Right lobe of liver (tissue), 6 donors: ENCODE measurements around the gene ANKRD9. TPM values are rescaled to one million over a fixed set of nuclear protein-coding genes. Genes with fewer than 3 reads are reported as not detected.
A peak's percentile ranks its signal among the peaks of the same experiment; 100 is the strongest.

Source experiments
- ATAC-seq, 4 donors: fragments of 200-7000 bp; cut with Tn5 transposase; one replicate each; pipeline ENCODE4 v1.9.1; 2020; ENCODE audit warnings: mild to moderate bottlenecking in 4 of 4, moderate library complexity in 4 of 4
- DNase-seq, 3 donors: peaks; one replicate each; pipeline ENCODE4 v3.0.0-alpha.2; 2020
- H3K27ac ChIP-seq, 3 donors: fragments of 200-600 bp; one replicate each; pipeline ENCODE4 v1.8.0; 2022
- H3K27me3 ChIP-seq, 2 donors: fragments of 200-600 bp; one replicate each; pipeline ENCODE4 v1.8.0; 2022
- H3K36me3 ChIP-seq, 4 donors: fragments of 200-600 bp; sonication (generic) in 1 of 4; one replicate each; pipeline versions ENCODE4 v1.5.1 to v1.8.0; 2017 to 2022; ENCODE audit warnings: control low read depth in 1 of 4
- H3K4me1 ChIP-seq, 4 donors: fragments of 200-600 bp; sonication (generic) in 1 of 4; one replicate each; pipeline versions ENCODE4 v1.5.1 to v1.8.0; 2017 to 2022; ENCODE audit warnings: control low read depth in 1 of 4
- H3K4me3 ChIP-seq, 3 donors: fragments of 200-600 bp; one replicate each; pipeline ENCODE4 v1.8.0; 2022
- H3K9me3 ChIP-seq, 4 donors: fragments of 200-600 bp; sonication (generic) in 1 of 4; one replicate each; pipeline versions ENCODE4 v1.5.1 to v1.8.0; 2017 to 2022; ENCODE audit warnings: control low read depth in 1 of 4
- POLR2A ChIP-seq: fragments of 450-650 bp; IDR thresholded peaks from one replicate; pipeline ENCODE4 v1.6.1; 2017; ENCODE audit warnings: antibody characterized with exemption, mild to moderate bottlenecking
- WGBS: methylation state at CpG from one replicate; pipeline ENCODE4 v1.1.6; 2018; ENCODE audit warnings: low coverage, low lambda C conversion rate; ENCODE audit not compliant: insufficient coverage; ENCODE audit errors: missing lambda C conversion rate; 5-methylcytosine and 5-hydroxymethylcytosine counted together
- intact Hi-C, 2 donors: fragments of 100-400 bp; cut with DNase I; formaldehyde crosslinking; loops; one replicate each; pipeline versions ENCODE4 v1.11.2 to v1.14.1; 2022
- microRNA-seq, 2 donors: library from miRNA; unstranded; fragments of <30 nt; microRNA quantifications; one replicate each; pipeline ENCODE4, GENCODE V29; 2019 to 2020
- small RNA-seq, 2 experiments: library from RNA; depleted of rRNA; stranded (forward); fragments of <200 nt; gene quantifications; one replicate each; pipeline ENCODE3, GENCODE V24; 2016
- total RNA-seq, 6 experiments: library from RNA; depleted of rRNA in 2 of 6; stranded (reverse); fragments of >200 nt in 2 of 6; fragmentation: NEBNext Ultra II Directional in 3 of 6; extraction: Animal tissue kit (Norgen Biotek cat#: 25700) in 3 of 6; gene quantifications; one replicate each; pipeline versions ENCODE4 v1.1.0 to v1.2.4, GENCODE V29; 2016 to 2023
- TF ChIP-seq, protein P1 (sequence below), 4 donors: fragments of 200-600 bp in 3 of 4; fragments of 450-650 bp in 1 of 4; IDR thresholded peaks; one replicate each; pipeline versions ENCODE4 v1.5.1 to v1.8.0; 2016 to 2022; ENCODE audit warnings: antibody characterized with exemption in 4 of 4, mild to moderate bottlenecking in 2 of 4
- donor health status: DM: no; HTN: yes; CAD: no.
- donor health status: DM: no; HTN: no; CAD: no.
- donor health status: DM: no; HTN: no; CAD: no.
- donor health status: DM: no; HTN: yes; CAD: no.
- donor health status: DM: no; HTN: yes; CAD: no.

ANKRD9 gene
- total RNA-seq, 6 experiments from 2014 or later, result 7.5 to 33.8 (median 8.9) TPM

DNA sequence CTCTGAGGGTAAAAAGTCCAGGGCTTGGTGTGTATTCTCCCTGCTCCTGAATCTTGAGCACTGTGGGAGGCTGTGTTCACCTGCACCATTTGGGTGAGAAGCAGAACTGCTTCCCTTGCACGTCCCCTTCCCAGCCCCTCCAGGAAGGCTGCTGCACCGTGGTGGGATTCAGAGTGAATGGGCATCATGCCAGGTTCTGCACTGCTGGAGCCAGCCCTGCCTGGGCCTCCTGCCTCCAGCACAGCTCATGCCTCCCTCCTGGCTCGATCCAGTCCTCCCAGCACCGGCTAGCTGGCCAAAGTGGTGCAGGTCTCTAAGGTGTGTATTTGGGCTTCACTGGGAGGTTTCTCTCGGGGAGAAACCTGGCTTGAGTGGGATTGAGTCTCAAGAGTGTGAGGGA lies 54.9 kb downstream of the ANKRD9 start:
- WGBS, result no CpG with 5 or more reads among the region's 5 CpGs
- no peaks in the 10 kb centered on the region for H3K9me3 ChIP-seq
- no peak overlapping the region for H3K4me3 ChIP-seq
- H3K4me1 ChIP-seq, result no peaks in the 10 kb centered on the region
- H3K36me3 ChIP-seq, result peaks cover 0 to 33% (median 7%) of the 10 kb centered on the region in 4 donors
- ATAC-seq, result no peak
- no peaks in the 10 kb centered on the region for H3K27me3 ChIP-seq
- no peak overlapping the region for H3K27ac ChIP-seq
- intact Hi-C loops, result no loop called here
- TF ChIP-seq POLR2A, result no peak
- TF ChIP-seq, protein P1, sequence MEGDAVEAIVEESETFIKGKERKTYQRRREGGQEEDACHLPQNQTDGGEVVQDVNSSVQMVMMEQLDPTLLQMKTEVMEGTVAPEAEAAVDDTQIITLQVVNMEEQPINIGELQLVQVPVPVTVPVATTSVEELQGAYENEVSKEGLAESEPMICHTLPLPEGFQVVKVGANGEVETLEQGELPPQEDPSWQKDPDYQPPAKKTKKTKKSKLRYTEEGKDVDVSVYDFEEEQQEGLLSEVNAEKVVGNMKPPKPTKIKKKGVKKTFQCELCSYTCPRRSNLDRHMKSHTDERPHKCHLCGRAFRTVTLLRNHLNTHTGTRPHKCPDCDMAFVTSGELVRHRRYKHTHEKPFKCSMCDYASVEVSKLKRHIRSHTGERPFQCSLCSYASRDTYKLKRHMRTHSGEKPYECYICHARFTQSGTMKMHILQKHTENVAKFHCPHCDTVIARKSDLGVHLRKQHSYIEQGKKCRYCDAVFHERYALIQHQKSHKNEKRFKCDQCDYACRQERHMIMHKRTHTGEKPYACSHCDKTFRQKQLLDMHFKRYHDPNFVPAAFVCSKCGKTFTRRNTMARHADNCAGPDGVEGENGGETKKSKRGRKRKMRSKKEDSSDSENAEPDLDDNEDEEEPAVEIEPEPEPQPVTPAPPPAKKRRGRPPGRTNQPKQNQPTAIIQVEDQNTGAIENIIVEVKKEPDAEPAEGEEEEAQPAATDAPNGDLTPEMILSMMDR (IDR thresholded peaks at IDR 0.05), result no peak
- no peak for DNase-seq

GRCh38 chr14:102452302-102452701 lies 57.3 kb downstream of the ANKRD9 start:
- Histone ChIP-seq H3K4me1 (no peaks in the 10 kb centered on the region), H3K4me3 (no peak overlapping the region), H3K27me3 (no peaks in the 10 kb centered on the region), H3K36me3 (peaks cover 0 to 37% (median 7%) of the 10 kb centered on the region in 4 donors), H3K27ac (no peak overlapping the region), H3K9me3 (no peaks in the 10 kb centered on the region)
- 80% methylated on average over 3 of the region's 24 CpGs for WGBS
- intact Hi-C loops, result no loop called here
- DNase-seq (no peak), ATAC-seq (peak in 1 of 4 donors; percentile 28)
- TF ChIP-seq, protein P1 (IDR thresholded peaks at IDR 0.05), result no peak
- no peak for TF ChIP-seq POLR2A

Small RNA genes lying within 50 kb of the gene (microRNA-seq; reads per million reads assigned to microRNA genes)
- gene MIR4309, result 0 reads per million in 2 donors

Small RNA genes lying within 50 kb of the gene (small RNA-seq; reads per million reads assigned to genes)
- 0 reads per million in 2 experiments for gene MIR4309

Other genes starting within 250 kb of the ANKRD9 start
- gene MOK, start 204.6 kb downstream of the ANKRD9 start, total RNA-seq, result 1 to 10 TPM; 2.7 to 4.7 (median 3.8) TPM
- 1 to 10 TPM; 3.6 to 8.7 (median 5.9) TPM for gene ZNF839, start 190.0 kb downstream of the ANKRD9 start, total RNA-seq
- gene CINP, start 146.9 kb downstream of the ANKRD9 start, total RNA-seq, result 10 to 100 TPM; 15.2 to 32.3 (median 21.0) TPM
- 10 to 100 TPM in 2 of 6 experiments, 1 to 10 TPM in 4; 5.5 to 10.5 (median 9.4) TPM for gene TECPR2, start 146.8 kb downstream of the ANKRD9 start, total RNA-seq
- 10 to 100 TPM in 2 of 6 experiments, 1 to 10 TPM in 4; 7.5 to 14.1 (median 8.7) TPM for gene RCOR1, start 82.9 kb upstream of the ANKRD9 start, total RNA-seq